Measurements from ENCODE around the gene DSC1.

DNA sequence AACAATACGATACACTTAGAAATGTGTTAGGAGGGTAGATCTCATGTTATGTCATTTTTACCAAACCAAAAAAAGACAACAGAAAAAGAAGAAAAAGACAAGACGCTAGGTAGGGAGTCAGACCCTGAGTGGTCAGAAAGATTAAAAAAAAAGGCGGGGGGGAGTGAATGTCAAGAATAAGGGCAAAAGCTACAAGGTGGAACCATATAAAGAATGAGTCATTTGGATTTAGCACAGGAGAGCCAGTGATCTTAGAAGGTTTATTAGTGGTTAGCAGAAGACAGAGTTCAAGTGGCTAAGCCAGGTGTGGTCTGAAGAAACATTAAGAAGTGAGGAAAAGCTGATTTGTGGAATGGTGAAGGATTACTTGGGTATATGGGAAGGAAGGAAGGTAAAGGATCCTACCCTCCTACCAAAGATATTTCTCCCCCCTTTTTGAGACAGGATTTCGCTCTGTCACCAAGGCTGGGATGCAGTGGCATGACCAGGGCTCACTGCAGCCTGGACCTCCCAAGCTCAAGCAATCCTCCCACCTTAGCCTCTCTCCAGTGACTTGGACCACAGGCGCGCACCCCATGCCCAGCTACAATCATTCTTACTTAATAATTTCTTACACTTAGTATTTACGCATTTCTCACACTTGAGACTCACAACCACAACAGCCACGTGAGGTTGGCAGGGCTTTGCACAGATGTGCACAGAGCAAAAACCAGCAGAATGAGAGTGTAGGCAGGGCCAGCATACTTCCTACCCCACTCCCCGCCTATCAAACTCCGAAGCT lies 63.0 kb downstream of the DSC1 start:
- TF ChIP-seq FOXA1 (IDR thresholded peaks at IDR 0.05) (no peak), BHLHE40 (IDR thresholded peaks at IDR 0.05; ENCODE audit: borderline replicate concordance) (no peak), SP1 (IDR thresholded peaks at IDR 0.05) (no peak), FOXM1 (IDR thresholded peaks at IDR 0.05; ENCODE audit: borderline replicate concordance) (no peak), SUZ12 (IDR thresholded peaks at IDR 0.05) (no peak), ZNF384 (IDR thresholded peaks at IDR 0.05) (0 out of 2 replicates have a peak, but pooled peaks have one; percentile 8), CTBP1 (IDR thresholded peaks at IDR 0.05; ENCODE audit: borderline replicate concordance) (no peak), ELF4 (IDR thresholded peaks at IDR 0.05) (no peak)
